ENCODE results near the gene POMGNT1.
A peak's percentile ranks its signal among the peaks of the same experiment; 100 is the strongest.
"Not testable (repeated sequence)": the region's sequence is repeated elsewhere in the genome, so short reads cannot be mapped to it uniquely, and the experiment has no call there.

POMGNT1 gene

GRCh38 chr1:46197964-46198811 is at the start of gene POMGNT1:
Gene POMGNT1, minus strand, starts transcription at chr1:46198434. Its CDS starts 613 bp downstream, at chr1:46197821.
- DNase-seq (ENCODE audit: low spot score): peak; percentile 78

- peak; percentile 99 for DNase-seq (ENCODE audit: low spot score)
Observed at GRCh38 chr1:46247436-46248121, 49.3 kb upstream of the POMGNT1 start, which contains the start of gene RAD54L. Gene RAD54L, plus strand, starts transcription at chr1:46247763. Its CDS starts 643 bp downstream, at chr1:46248406.

GRCh38 chr1:46246548-46247435 is 48.6 kb upstream of the POMGNT1 start:
- no peak for DNase-seq (ENCODE audit: low spot score)

- DNase-seq (ENCODE audit: low spot score): not testable (repeated sequence)
Observed at GRCh38 chr1:46246136-46246535, 47.9 kb upstream of the POMGNT1 start.

- no peak for DNase-seq (ENCODE audit: low spot score)
Observed at GRCh38 chr1:46244656-46245371, 46.6 kb upstream of the POMGNT1 start.

- DNase-seq (ENCODE audit: low spot score): not testable (repeated sequence)
Observed at GRCh38 chr1:46243831-46244230, 45.6 kb upstream of the POMGNT1 start.

GRCh38 chr1:46242918-46243317 is 44.7 kb upstream of the POMGNT1 start:
- DNase-seq (ENCODE audit: low spot score): no peak

GRCh38 chr1:46241733-46242132 is 43.5 kb upstream of the POMGNT1 start:
- not testable (repeated sequence) for DNase-seq (ENCODE audit: low spot score)

- not testable (repeated sequence) for DNase-seq (ENCODE audit: low spot score)
Observed at GRCh38 chr1:46238865-46239264, 40.6 kb upstream of the POMGNT1 start.

GRCh38 chr1:46236882-46237281 is 38.6 kb upstream of the POMGNT1 start:
- DNase-seq (ENCODE audit: low spot score): no peak

GRCh38 chr1:46231231-46231630 is 33.0 kb upstream of the POMGNT1 start:
- not testable (repeated sequence) for DNase-seq (ENCODE audit: low spot score)

GRCh38 chr1:46224966-46225365 is 26.7 kb upstream of the POMGNT1 start:
- peak; percentile 58 for DNase-seq (ENCODE audit: low spot score)

- peak; percentile 96 for DNase-seq (ENCODE audit: low spot score)
Observed at GRCh38 chr1:46223472-46223943, 25.3 kb upstream of the POMGNT1 start.

GRCh38 chr1:46223055-46223454 is 24.8 kb upstream of the POMGNT1 start:
- not testable (repeated sequence) for DNase-seq (ENCODE audit: low spot score)

- DNase-seq (ENCODE audit: low spot score): peak; percentile 93
Observed at GRCh38 chr1:46221749-46222148, 23.5 kb upstream of the POMGNT1 start.

- DNase-seq (ENCODE audit: low spot score): no peak
Observed at GRCh38 chr1:46220808-46221207, 22.6 kb upstream of the POMGNT1 start.

GRCh38 chr1:46219551-46220520 is 21.6 kb upstream of the POMGNT1 start:
- DNase-seq (ENCODE audit: low spot score): peak; percentile 38

GRCh38 chr1:46218443-46218842 is 20.2 kb upstream of the POMGNT1 start:
- no peak for DNase-seq (ENCODE audit: low spot score)

GRCh38 chr1:46215504-46215903 is 17.3 kb upstream of the POMGNT1 start:
- DNase-seq (ENCODE audit: low spot score): no peak

- DNase-seq (ENCODE audit: low spot score): no peak
Observed at GRCh38 chr1:46211051-46211450, 12.8 kb upstream of the POMGNT1 start.

All from Ammon's horn (tissue), 1 donor.